Endometrial microvascular endothelial cells (primary cell): ENCODE measurements around the gene KRTAP3-3. TPM values are rescaled to one million over a fixed set of nuclear protein-coding genes. Genes with fewer than 3 reads are reported as not detected.
"Not testable (repeated sequence)": the region's sequence is repeated elsewhere in the genome, so short reads cannot be mapped to it uniquely, and the experiment has no call there.

Source experiments
- in situ Hi-C: cut with HindIII; loops from 2 replicates; pipeline ENCODE4 v1.10.0; 2017; ENCODE audit warnings: low sequenced_read_pairs, low pct_unique_long_range_greater_than_20kb; ENCODE audit errors: inconsistent ontology term
- total RNA-seq: library from RNA; depleted of rRNA; stranded (reverse); fragments of >200 nt; gene quantifications from one replicate; pipeline ENCODE4 v1.2.3, GENCODE V29; 2015; ENCODE audit errors: inconsistent ontology term

The KRTAP3-3 gene
- total RNA-seq, 1 donor from 2014 or later = not detected

GRCh38 chr17:41009301-41009760 is 15.4 kb upstream of the KRTAP3-3 start:
- in situ Hi-C loops = no loop called here

DNA sequence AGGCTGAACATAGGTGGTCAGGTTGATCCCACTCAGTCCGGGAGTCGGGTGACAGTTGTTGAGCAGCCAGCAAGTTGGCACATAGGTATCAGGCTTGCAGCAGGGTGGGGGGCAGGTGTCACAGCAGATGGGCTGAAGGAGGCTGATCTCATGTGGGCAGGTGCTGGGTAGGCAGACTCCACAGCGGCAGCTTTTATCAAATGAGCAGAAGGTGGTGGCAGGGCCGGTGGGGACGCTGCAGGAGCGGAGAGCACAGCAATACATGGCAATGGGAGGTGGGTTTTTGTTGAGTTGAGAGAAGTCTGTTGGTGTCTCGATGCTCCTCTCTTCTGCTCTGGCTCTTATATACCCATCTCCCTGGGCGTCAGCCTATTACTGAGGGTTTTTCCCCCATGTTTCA is 14.8 kb upstream of the KRTAP3-3 start, which contains the start of gene KRTAP3-1:
Gene KRTAP3-1, minus strand, starts transcription at position 318 of the 400 bp plus-strand sequence. Its CDS starts 54 bp downstream, at position 264.
- in situ Hi-C loops = no loop called here

DNA sequence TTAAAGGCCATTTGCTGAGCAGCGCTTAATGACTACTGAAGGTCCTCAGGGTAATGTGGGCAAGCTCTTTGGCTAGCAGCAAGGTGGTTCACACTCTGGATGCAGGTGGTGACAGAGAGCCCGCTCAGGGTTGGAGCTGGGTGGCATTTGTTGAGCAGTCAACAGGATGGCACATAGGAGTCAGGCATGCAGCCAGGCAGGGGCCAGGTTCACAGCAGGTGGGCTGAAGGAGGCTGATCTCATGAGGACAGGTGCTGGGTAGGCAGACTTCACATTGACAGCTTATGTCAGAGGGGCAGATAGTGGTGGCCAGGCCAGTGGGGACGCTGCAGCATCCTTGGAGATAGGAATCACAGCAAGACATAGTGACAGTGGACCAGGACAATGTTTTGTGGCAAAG is 10.4 kb upstream of the KRTAP3-3 start:
- in situ Hi-C loops = no loop called here

DNA sequence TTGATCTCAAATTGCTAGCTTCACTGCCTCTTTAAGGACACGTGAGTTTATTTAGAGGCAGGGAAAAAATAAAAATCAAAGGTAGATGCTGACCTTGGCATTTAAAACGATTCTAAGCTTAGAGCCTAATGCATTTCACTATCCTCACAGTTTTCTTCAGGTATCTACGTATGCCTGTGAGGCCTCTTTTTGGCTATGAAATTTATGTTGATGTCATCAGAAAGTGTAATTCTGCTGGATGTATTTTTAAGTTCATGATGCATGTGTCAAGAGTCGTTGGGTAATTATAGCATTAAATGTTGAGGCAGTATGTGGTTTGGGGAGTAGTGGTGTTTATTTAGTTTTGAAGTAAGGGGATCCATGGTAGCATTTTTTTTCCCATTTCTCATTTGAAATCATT is 10.0 kb upstream of the KRTAP3-3 start:
- in situ Hi-C loops = no loop called here

GRCh38 chr17:41002814-41003213 is 8.8 kb upstream of the KRTAP3-3 start:
- in situ Hi-C loops = no loop called here

- in situ Hi-C loops = no loop called here
Observed at GRCh38 chr17:41001795-41002194, 7.8 kb upstream of the KRTAP3-3 start.

DNA sequence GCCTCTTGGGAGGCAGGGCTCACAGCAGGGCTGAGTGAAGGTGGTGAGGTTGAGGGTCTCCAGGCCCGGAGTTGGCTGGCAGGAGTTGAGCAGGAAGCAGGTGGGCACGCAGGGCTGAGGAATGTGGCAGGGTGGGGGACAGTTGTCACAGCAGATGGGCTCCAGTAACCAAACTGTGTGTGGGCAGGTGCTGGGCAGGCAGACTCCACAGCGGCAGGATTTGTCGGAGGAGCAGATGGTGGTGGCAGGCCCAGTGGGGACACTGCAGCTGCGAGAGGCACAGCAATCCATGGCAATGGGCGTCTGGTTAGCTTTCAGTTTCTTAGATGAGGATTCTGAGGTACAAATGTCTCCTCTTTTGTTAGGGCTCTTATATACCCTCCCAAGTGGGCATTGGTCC is 5.6 kb upstream of the KRTAP3-3 start, which contains the start of gene KRTAP3-2:
Gene KRTAP3-2, minus strand, starts transcription at position 344 of the 400 bp plus-strand sequence. Its CDS starts 53 bp downstream, at position 291.
- in situ Hi-C loops = not testable (repeated sequence)

GRCh38 chr17:40997361-40997760 is 3.4 kb upstream of the KRTAP3-3 start:
- in situ Hi-C loops = no loop called here

GRCh38 chr17:40996829-40997228 is 2.9 kb upstream of the KRTAP3-3 start:
- in situ Hi-C loops = no loop called here

- in situ Hi-C loops = no loop called here
Observed at GRCh38 chr17:40995116-40995515, 1.2 kb upstream of the KRTAP3-3 start.

DNA sequence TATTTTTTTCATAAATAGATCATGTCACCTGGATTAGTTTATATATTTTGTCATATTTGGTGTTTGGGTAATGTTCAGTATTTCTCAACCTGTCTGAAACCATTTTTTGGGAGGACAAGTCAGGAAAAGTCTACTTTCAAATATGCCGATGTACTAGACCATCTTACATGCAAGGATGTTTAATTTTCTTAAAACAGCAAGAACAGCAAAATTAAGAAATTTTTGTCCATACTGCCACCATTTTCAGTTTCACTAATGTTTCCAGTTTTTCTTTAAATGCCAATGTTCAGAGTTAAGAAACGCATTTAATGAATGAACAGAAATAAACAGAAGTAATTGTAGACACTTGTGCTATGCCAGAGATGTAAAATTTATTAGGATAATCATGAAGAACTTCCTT is 880 bp downstream of the KRTAP3-3 start:
- in situ Hi-C loops = no loop called here

GRCh38 chr17:40992666-40993065 is 1.3 kb downstream of the KRTAP3-3 start:
- in situ Hi-C loops = no loop called here

DNA sequence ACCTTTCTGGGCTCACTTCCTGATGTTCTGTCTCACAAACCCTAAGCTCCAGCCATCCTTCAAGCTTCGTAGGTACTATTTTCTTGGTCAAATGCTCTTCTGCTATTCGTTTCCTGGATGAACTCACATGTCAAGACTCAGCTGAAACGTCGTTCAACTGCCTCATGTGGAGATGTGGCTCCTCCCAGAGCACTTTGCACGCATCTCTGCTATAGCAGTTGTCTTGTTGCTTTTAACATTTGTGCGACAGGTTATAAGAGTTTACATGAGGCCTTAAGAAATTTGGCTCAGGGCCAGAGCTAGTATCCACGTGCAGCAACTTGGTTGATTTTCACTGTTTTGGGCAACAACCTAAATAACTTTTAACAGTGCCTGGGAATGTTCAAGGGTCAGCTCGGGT is 7.0 kb downstream of the KRTAP3-3 start:
- in situ Hi-C loops = no loop called here

- in situ Hi-C loops = no loop called here
Observed at GRCh38 chr17:40984226-40984625, 9.7 kb downstream of the KRTAP3-3 start, which contains the start of gene KRT40. KRT40 (minus strand) TSS chr17:40984326; CDS start chr17:40984273, 53 bp downstream.

DNA sequence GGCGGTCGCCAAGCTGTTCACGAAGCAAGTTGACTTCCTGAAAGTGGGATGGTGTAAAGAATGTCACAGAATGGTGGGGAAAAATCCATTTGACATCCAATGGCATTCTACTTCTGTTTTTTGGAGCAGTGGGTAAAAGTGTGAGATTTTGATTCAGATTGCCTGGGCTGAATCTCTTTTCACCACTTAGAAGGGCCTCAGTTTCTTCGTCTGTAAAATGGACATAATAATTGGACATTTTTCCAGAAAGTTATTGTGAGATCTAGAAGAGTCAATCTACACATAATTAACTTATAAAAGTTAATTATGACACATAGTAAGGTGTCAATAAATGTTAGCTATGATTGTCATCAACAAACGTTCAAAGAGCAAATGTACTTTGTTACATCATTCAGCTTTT is 12.8 kb downstream of the KRTAP3-3 start:
- in situ Hi-C loops = no loop called here

- in situ Hi-C loops = no loop called here
Observed at GRCh38 chr17:40980596-40980995, 13.4 kb downstream of the KRTAP3-3 start.

- in situ Hi-C loops = no loop called here
Observed at GRCh38 chr17:40980117-40980516, 13.8 kb downstream of the KRTAP3-3 start.

- in situ Hi-C loops = no loop called here
Observed at GRCh38 chr17:40978575-40979151, 15.3 kb downstream of the KRTAP3-3 start.

DNA sequence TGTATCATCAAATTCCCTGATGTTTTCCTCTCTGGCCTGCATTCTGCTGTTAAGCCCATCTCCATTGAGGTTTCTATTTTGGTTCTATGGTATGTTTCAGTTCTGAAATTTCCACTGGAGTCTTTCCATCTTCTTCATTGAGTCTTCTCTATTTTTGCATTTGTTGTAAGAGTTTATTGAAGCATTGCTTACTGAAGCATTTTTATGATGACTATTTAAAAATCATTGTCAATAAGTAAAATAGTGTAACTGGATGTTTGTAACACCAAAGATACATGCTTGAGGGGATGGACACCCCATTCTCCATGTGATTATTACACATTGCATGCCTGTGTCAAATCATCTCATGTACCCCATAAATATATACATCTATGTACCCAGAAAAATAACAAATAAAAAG is 18.4 kb downstream of the KRTAP3-3 start:
- in situ Hi-C loops = no loop called here

GRCh38 chr17:40974366-40974765 is 19.6 kb downstream of the KRTAP3-3 start:
- in situ Hi-C loops = no loop called here

DNA sequence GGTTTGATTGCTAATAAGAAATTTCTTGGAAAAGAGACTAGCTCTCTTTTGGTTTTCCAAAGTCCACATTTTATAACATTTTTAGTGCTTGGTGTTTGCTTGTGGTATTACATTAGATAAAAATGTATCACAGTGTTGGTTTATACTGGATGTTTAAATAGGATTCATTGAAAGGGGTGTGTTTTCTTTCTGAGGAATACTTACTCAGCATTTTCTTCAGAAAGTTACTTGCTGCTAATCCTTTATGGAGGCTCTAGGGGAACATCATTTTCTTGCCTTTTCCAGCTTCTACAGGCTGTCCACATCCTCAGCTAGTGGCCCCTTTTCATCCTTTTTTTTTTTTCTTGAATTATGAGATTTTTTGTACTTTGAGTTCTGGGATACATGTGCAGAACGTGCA is 26.4 kb downstream of the KRTAP3-3 start:
- in situ Hi-C loops = no loop called here
